GM19099 (cell line): ENCODE results near the gene FLNC.

Experiments used
- POLR2A ChIP-seq: IDR thresholded peaks from 3 replicates; pipeline ENCODE4 v1.6.1; 2011; ENCODE audit warnings: low read depth; ENCODE audit not compliant: insufficient read length; ENCODE audit errors: extremely low read depth

The FLNC gene

DNA sequence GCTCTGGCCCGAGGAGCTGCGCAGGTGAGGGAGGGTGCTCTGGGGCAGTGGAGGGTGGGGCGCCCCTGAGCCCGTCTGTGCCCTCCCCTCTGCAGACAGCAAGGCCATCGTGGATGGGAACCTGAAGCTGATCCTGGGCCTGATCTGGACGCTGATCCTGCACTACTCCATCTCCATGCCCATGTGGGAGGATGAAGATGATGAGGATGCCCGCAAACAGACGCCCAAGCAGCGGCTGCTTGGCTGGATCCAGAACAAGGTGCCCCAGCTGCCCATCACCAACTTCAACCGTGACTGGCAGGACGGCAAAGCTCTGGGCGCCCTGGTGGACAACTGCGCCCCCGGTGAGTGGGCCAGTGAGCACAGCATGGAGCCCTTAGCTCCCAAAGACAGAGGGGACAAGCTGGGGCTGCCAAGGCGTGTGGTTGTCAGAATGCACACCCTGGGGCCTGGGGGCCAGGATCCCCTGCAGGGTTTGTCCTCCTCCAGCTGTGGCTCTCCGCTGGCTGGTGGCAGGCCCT is 5.1 kb downstream of the FLNC start:
- TF ChIP-seq POLR2A, result no peak

DNA sequence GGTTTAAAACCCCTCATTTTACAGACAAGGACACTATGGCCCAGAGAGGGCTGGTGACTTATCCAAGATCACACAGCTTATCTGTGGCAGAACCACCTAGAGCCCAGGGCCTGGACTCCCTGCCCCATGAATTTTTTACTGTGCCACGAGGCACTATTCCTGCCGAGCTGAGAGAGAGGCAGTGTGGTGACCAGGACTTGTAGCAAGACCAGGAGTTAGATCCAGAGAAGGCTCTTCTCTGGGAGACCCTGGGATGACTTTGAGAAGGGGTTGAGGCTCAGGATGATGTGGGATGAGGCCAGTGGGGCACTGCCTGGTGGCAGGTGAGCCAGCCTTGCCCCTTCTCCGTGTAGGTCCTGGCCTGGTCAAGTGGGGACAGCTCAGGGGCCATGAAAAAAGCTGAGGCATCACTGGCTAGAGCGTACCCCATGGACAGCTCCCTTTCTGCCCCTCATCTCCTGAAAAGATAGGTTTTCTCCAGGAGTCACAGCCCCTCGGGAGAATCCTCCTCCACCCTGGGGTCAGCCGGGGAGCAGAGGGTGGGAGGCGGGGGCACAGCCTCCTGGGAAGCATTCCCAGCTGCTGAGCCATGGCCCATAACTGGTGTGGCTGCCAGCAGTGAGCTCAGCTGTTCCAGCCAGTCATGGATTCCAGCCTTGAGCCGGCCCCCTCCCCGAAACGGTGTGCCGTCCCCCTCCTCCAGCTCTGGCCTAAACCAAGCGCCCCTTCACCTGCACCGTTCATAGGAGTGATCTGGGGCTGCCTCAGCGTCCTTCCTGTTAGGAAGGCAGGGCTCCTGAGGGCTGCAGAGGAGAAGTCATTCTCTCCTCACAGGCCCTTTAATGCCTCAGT is 5.8 kb downstream of the FLNC start:
- no peak for TF ChIP-seq POLR2A

DNA sequence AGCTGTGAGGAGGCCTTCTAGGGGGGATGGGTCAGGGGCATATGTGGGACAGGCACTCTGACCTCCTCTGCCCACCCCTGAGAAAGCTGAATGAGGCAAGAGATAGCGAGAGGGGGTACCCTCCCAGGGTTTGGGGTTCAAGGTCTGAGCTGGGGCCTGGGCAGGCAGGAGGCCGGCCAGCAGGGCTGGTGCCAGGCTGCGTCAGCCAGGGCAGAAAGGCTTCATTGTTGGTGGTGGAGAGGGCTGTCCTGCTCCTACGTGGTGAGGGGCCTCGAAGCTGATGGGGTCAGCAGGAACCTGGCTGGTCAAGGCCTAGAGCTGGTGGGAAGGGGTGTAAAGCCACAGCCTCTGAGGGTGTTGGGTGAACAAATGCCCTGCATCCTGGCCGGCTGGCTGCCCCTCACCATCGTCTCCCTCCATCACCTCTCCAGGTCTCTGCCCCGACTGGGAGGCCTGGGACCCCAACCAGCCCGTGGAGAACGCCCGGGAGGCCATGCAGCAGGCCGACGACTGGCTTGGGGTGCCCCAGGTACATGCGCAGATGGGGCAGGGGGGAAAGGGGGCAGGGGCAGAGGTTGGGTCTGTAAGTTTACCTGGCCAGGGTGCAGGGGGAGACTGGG is 6.6 kb downstream of the FLNC start:
- no peak for TF ChIP-seq POLR2A

DNA sequence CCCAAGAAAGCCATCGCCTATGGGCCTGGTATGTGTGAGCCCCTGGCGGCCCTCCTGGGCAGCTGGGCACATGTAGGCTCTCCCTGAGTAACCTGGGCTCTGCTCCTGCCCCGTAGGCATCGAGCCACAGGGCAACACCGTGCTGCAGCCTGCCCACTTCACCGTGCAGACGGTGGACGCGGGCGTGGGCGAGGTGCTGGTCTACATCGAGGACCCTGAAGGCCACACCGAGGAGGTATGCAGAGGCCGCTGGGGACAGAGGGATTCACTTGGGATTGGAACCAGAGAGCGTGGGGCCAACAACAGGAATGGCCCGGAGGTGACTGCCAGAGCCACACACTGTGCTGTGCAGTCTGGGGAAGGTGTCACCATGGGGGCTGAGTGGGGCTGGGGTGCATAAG is 7.3 kb downstream of the FLNC start:
- TF ChIP-seq POLR2A, result no peak

DNA sequence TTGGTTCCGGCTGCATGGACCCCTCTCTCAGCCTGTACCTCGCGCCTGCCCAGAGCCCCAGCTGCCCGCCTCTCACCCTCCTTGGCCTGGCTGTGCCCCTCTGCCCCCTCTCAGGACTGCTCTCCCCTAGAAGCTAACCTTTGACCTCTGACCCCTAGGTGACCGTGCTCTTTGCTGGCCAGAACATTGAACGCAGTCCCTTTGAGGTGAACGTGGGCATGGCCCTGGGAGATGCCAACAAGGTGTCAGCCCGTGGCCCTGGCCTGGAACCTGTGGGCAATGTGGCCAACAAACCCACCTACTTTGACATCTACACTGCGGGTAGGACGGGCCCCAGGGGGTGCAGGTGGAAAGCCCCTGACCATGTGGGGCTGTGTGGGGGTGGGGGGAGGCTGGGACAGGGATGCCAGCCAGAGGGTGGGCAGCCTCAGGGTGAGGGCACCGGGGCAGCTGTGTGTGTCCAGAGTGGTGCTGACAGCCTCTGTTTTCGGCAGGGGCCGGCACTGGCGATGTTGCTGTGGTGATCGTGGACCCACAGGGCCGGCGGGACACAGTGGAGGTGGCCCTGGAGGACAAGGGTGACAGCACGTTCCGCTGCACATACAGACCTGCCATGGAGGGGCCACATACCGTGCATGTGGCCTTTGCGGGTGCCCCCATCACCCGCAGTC is 8.0 kb downstream of the FLNC start:
- TF ChIP-seq POLR2A, result no peak

DNA sequence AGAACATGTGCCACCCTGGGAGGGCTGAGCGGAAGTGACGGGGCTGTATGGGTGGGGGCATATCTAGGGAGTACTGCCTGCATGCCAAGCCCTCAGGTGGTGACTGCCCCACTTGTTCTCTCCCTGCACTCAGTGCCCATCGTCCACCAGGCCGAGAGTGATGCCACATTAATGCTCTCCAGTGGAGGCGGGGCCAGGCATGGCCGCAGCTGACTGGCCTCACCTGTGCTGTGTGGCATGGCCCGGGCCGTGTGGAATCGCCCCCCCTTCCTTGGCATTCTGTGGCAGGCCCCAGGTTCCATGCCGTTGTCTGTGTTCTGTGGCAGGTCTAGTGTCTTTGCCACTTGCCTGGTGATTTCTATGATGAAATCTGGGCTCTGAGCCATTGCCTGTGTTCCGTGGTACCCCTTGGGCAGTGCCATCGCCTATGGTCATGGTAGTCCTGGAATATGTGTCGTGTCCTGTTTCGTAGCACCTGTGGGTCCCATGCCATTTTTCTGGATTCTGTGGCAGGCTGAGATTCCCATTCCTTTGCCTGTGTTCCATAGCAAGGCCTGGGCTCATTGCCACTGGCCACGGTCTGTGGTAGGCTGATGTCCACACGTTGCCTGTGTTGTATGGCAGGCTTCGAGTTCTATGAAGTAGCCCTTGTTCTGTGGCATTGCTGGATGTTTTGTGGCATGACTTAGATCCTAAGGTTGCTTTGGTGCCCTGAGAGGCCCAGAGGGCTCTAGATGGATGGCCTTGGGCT is 8.9 kb downstream of the FLNC start:
- TF ChIP-seq POLR2A, result no peak

DNA sequence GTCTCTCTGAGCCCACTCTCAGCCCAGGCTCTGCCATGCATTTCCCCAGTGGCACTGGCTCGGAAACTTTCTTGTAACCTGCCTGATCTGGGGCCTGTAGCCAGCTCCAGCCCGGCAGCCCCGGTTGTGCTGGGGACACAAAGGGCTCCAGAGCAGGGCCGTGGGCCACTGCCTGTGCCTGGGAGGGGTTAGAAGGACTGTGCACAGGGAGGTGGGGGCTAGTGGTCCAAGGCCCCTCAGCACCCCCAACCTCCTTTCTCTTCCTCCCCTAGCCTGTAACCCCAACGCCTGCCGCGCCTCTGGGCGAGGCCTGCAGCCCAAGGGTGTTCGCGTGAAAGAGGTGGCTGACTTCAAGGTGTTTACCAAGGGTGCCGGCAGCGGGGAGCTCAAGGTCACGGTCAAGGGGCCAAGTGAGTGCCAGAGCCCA is 9.6 kb downstream of the FLNC start:
- no peak for TF ChIP-seq POLR2A

DNA sequence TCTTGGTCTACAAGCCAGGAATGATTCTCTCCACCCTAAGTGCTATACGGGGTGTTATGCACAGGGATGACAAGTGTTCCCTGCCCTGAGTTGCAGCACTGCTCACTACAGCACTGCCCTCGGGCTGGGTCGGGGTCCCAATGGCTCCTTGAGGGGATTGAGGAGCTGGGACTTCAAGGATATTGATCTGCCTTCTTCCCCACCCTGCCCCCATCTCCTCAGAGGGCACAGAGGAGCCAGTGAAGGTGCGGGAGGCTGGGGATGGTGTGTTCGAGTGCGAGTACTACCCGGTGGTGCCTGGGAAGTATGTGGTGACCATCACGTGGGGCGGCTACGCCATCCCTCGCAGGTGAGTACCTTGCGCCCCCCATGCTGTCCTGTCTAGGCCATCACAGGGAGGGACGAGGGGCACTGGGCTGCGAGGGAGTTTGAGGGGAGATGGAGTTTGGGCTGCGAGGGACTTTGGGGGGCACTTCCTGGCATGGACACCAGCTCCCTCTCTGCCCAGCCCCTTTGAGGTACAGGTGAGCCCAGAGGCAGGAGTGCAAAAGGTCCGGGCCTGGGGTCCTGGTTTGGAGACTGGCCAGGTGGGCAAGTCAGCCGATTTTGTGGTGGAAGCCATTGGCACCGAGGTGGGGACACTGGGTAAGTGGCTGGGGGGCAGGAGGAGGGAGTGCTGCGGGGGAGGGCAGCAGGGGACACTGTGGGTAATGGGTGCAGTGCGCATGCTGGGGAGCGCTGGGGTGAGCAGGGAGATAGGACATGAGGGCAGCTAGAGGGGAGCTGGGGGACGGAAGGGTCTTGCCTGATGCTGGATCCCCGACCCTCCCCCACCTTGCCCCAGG is 10.3 kb downstream of the FLNC start:
- TF ChIP-seq POLR2A, result no peak

DNA sequence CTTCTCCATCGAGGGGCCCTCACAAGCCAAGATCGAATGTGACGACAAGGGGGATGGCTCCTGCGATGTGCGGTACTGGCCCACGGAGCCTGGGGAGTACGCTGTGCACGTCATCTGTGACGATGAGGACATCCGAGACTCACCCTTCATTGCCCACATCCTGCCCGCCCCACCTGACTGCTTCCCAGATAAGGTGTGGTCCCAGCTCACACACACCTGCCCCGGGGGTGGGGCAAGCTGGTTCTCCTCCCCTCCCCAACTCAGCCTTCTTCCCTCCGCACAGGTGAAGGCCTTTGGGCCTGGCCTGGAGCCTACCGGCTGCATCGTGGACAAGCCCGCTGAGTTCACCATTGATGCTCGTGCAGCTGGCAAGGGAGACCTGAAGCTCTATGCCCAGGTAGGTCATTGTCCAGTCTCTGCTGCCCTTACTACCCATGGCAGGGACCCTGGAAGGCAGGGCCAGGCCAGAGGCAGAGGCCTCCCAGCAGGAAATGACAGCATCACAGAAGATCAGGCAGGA is 11.0 kb downstream of the FLNC start:
- no peak for TF ChIP-seq POLR2A

DNA sequence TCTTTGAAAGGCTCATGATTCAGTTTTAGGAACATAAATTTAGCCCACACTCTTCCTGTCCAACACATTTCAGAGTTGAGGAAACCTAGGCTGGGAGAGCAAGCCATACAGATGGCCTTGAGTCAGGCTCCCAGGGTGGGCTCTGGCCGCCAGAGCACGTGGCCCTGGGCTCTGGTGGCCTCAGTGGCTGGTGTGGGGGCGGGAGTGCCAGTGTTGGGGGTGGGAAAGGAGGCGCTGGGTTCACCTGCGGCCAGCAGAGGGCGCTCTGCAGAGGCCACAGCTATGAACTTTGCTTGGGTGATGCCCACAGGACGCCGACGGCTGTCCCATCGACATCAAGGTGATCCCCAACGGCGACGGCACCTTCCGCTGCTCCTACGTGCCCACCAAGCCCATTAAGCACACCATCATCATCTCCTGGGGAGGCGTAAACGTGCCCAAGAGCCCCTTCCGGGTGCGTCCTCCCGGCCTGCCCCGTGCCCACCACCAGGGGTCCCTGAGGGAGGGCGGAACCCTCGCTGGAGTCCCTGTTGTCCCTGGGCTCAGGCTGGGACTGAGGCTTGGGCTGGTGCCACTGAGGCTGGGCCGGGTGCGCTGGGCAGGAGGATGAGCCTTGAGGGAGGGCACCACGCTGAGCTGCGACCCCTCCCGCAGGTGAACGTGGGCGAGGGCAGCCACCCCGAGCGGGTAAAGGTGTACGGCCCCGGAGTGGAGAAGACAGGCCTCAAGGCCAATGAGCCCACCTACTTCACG is 11.9 kb downstream of the FLNC start:
- no peak for TF ChIP-seq POLR2A

DNA sequence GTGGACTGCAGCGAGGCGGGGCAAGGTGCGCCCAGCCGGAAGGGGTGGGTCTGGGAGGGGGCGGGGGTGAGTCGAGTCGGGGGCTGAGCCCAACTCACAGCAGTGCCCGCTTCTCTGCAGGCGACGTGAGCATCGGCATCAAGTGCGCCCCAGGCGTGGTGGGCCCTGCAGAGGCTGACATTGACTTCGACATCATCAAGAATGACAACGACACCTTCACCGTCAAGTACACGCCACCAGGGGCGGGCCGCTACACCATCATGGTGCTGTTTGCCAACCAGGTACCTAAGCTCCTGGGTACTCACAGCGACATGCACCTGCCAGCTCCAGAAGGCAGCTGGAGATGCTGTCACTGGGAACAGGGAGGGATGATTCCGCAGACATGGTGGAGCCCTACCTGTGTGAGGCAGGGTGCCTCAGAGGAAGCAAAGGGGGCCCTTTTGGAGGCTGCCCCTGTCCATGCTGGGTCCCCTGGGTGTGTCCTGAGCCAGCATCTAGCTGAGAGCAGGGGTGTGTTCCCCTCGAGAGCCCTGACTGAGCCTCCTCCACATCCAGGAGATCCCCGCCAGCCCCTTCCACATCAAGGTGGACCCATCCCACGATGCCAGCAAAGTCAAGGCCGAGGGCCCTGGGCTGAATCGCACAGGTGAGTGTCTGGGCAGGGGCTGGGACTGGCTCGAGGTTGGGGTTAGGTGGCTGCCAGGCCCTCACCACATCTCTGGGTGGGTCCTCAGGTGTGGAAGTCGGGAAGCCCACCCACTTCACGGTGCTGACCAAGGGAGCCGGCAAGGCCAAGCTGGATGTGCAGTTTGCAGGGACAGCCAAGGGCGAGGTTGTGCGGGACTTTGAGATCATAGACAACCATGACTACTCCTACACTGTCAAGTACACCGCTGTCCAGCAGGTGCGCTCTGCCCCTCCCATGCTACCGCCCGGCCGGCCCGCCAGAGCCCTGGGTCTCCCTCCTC is 12.8 kb downstream of the FLNC start:
- no peak for TF ChIP-seq POLR2A

DNA sequence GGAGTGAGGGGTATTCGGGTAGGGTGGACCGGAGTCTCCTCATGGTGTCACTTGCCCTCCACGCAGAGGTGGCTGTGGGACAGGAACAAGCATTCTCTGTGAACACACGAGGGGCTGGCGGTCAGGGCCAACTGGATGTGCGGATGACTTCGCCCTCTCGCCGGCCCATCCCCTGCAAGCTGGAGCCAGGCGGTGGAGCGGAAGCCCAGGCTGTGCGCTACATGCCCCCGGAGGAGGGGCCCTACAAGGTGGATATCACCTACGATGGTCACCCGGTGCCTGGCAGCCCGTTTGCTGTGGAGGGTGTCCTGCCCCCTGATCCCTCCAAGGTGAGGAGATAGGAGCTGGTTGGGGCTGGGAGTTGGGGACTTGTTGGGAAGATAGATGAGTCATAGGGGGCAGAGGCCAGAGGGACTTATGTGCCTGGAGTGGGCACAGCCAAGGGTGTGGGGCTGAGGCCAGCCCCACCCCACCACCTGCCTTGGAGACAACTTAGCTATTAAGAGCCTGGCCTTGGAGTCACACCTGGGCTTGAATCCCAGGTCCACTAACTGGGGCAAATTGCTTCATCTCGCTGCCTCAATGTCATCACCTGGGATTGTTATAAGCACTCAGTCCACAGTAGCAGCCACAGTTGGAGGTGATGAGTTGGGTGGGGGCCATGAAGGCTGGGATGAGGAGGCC is 13.9 kb downstream of the FLNC start:
- no peak for TF ChIP-seq POLR2A

DNA sequence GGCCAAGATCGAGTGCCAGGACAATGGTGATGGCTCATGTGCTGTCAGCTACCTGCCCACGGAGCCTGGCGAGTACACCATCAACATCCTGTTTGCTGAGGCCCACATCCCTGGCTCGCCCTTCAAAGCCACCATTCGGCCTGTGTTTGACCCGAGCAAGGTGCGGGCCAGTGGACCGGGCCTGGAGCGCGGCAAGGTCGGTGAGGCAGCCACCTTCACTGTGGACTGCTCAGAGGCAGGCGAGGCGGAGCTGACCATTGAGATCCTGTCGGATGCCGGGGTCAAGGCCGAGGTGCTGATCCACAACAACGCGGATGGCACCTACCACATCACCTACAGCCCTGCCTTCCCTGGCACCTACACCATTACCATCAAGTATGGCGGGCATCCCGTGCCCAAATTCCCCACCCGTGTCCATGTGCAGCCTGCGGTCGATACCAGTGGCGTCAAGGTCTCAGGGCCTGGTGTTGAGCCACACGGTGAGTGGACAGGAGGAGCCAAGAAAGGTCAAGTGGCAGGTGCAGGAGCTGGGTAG is 14.6 kb downstream of the FLNC start:
- no peak for TF ChIP-seq POLR2A
